Kidney (tissue), 14 donors: Measurements from ENCODE around the gene KLHL3. TPM values are rescaled to one million over a fixed set of nuclear protein-coding genes. Genes with fewer than 3 reads are reported as not detected.

Source experiments
- DNase-seq, 5 donors: peaks; one replicate each; pipeline ENCODE4 v3.0.0-alpha.2; 2013 to 2020
- FAIRE-seq: peaks from 2 replicates; lab custom pipeline; 2012; peaks lifted over from hg19 to GRCh38; lab: Jason Lieb, UNC
- H3K27ac ChIP-seq, 2 donors: one replicate each; pipeline ENCODE4 v1.7.0; 2013; ENCODE audit warnings: low read depth in 2 of 2, low read length in 2 of 2, inconsistent platforms in 1 of 2
- H3K27me3 ChIP-seq: one replicate; pipeline ENCODE4 v1.7.1; 2013; ENCODE audit warnings: low read length, inconsistent platforms; ENCODE audit not compliant: control insufficient read depth, insufficient read depth
- H3K36me3 ChIP-seq, 3 donors: one replicate each; pipeline versions ENCODE4 v1.7.0 to v1.7.1; 2013; ENCODE audit warnings: low read length in 3 of 3, control low read depth in 1 of 3, inconsistent platforms in 1 of 3; ENCODE audit not compliant: insufficient read depth in 3 of 3, control insufficient read depth in 2 of 3
- H3K4me1 ChIP-seq, 3 donors: one replicate each; pipeline versions ENCODE4 v1.7.0 to v1.7.1; 2013; ENCODE audit warnings: low read length in 3 of 3, inconsistent platforms in 1 of 3, low read depth in 1 of 3; ENCODE audit not compliant: control insufficient read depth in 2 of 3, insufficient read depth in 2 of 3
- H3K4me3 ChIP-seq, 3 donors: one replicate each; pipeline versions ENCODE4 v1.7.0 to v1.8.1; 2013; ENCODE audit warnings: low read length in 3 of 3, control low read depth in 1 of 3, inconsistent platforms in 1 of 3
- H3K9ac ChIP-seq, 3 donors: one replicate each; pipeline versions ENCODE4 v1.7.0 to v1.7.1; 2013; ENCODE audit warnings: low read length in 3 of 3, control low read depth in 1 of 3, inconsistent platforms in 1 of 3
- H3K9me3 ChIP-seq, 3 donors: one replicate each; pipeline versions ENCODE4 v1.7.0 to v1.7.1; 2013; ENCODE audit warnings: low read length in 3 of 3, control low read depth in 1 of 3, inconsistent platforms in 1 of 3; ENCODE audit not compliant: control insufficient read depth in 2 of 3, insufficient read depth in 1 of 3
- intact Hi-C: fragments of 100-400 bp; cut with DNase I; formaldehyde crosslinking; loops from one replicate; pipeline ENCODE4 v1.11.1; 2022
- polyA plus RNA-seq: library from polyadenylated mRNA; stranded (reverse); fragments of 350-450 nt; fragmentation: Illumina TruSeq; extraction: RNeasy Lipid Tissue Mini Kit (QIAGEN cat#74804); gene quantifications from one replicate; pipeline ENCODE4 v1.2.3, GENCODE V29; 2014; ENCODE audit warnings: low read depth, low replicate concordance; ENCODE audit not compliant: insufficient read depth
- total RNA-seq: library from RNA; stranded (reverse); fragmentation: NEBNext Ultra II Directional; extraction: Animal tissue kit (Norgen Biotek cat#: 25700); gene quantifications from one replicate; pipeline ENCODE4 v1.2.1, GENCODE V29; 2021
- TF ChIP-seq, protein P1 (sequence below): IDR thresholded peaks from 3 replicates; pipeline ENCODE4 v1.5.1; 2012; ENCODE audit warnings: mild to moderate bottlenecking, moderate library complexity, borderline replicate concordance; ENCODE audit not compliant: insufficient read depth; ENCODE audit errors: extremely low read depth
- donor health status: control.
- donor health status: control.
- donor health status: control.
- donor health status: control.
- donor health status: control.
- donor health status: DM: yes; HTN: yes; CAD: no.
- donor health status: Normal renal cell carcinoma (clear cell type).

Gene KLHL3
- total and polyA plus RNA-seq, 2 donors from 2014 or later, result 8.6 to 15.0 TPM

DNA sequence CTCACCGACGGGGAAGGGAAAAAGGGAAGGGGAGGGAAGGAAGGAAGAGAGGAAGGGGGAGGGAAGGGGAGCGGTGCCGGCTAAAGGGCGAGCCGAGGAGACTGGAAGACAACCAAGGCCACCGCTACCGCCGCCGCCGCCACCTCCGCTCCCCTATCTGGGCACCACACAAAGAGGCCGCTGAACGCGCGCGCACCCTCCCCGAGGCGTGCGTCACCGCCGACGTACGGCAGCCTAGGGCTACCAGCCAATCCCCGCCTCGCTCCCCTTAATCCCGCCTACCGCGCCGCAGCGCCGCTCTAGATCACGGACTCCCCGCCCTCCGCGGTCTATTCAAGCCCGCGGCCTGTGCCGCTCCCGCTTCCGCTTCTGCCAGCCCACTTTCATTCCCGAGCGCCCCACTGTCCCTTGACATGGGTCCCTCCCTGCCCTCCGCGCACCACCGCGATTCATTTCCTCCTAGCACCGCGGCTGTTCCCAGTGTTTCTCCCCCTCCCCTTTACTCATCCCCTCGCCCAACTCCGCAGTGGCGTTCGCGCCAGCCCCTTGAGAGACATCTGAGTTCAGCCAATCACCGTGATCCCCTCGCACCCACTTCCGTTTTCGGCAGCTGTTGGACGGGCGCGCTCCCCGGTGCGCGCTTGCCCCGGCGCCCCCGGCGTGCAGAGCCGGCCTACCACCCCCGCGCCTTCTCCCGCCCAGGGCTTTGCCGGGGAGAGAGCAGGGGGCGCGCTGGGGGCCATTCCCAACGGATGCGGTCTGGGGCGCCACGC, 18.5 kb upstream of the KLHL3 start, which contains the start of gene HNRNPA0:
Gene HNRNPA0, minus strand, starts transcription at position 176 of the 773 bp plus-strand sequence. CDS start 297 bp downstream, outside the sequence.
- Histone ChIP-seq H3K9me3 (no peaks in the 10 kb centered on the region), H3K27me3 (no peaks in the 10 kb centered on the region), H3K36me3 (no peaks in the 10 kb centered on the region), H3K9ac (peak within 1 kb of the TSS; percentile 93 to 100 (median 98)), H3K4me3 (peak within 1 kb of the TSS; percentile 96 to 97 (median 96)), H3K4me1 (peaks cover 0 to 6% (median 2%) of the 10 kb centered on the region in 3 donors), H3K27ac (peak within 1 kb of the TSS; percentile 100)
- peak; percentile 97 to 99 (median 99) for DNase-seq
- TF ChIP-seq, protein P1, sequence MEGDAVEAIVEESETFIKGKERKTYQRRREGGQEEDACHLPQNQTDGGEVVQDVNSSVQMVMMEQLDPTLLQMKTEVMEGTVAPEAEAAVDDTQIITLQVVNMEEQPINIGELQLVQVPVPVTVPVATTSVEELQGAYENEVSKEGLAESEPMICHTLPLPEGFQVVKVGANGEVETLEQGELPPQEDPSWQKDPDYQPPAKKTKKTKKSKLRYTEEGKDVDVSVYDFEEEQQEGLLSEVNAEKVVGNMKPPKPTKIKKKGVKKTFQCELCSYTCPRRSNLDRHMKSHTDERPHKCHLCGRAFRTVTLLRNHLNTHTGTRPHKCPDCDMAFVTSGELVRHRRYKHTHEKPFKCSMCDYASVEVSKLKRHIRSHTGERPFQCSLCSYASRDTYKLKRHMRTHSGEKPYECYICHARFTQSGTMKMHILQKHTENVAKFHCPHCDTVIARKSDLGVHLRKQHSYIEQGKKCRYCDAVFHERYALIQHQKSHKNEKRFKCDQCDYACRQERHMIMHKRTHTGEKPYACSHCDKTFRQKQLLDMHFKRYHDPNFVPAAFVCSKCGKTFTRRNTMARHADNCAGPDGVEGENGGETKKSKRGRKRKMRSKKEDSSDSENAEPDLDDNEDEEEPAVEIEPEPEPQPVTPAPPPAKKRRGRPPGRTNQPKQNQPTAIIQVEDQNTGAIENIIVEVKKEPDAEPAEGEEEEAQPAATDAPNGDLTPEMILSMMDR, result no peak
- FAIRE-seq, result no peak
- intact Hi-C loops, result no loop called here

DNA sequence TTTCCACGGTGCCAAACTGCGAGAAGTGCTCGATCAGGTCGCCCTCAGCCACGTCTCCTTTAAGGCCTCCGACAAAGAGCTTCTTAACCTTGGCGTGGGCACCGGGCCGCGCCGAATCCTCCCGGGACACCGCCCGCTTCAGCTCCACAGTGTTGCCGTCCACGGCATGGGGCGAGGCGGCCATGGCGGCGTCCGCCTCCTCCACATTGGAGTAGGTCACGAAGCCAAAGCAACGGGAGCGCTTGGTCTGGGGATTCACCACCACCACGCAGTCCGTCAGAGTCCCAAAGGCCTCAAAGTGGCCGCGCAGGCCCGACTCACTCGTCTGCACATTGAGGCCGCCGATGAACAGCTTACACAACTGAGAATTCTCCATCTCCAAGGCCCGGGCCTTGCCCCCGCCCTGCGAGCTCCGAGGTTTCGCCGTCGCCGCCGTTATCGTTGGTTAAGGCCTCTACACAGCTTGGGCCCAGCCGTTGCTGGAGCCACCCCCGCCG, 17.9 kb upstream of the KLHL3 start:
- no peaks in the 10 kb centered on the region for H3K9me3 ChIP-seq
- DNase-seq, result peak in 2 of 5 donors; percentile 80 to 89
- no peaks in the 10 kb centered on the region for H3K36me3 ChIP-seq
- H3K27ac ChIP-seq, result peak overlapping the region; percentile 100
- peak overlapping the region; percentile 96 to 97 (median 96) for H3K4me3 ChIP-seq
- peaks cover 0 to 6% (median 2%) of the 10 kb centered on the region in 3 donors for H3K4me1 ChIP-seq
- intact Hi-C loops, result no loop called here
- FAIRE-seq, result no peak
- TF ChIP-seq, protein P1, result no peak
- peak overlapping the region; percentile 93 to 100 (median 98) for H3K9ac ChIP-seq
- no peaks in the 10 kb centered on the region for H3K27me3 ChIP-seq

DNA sequence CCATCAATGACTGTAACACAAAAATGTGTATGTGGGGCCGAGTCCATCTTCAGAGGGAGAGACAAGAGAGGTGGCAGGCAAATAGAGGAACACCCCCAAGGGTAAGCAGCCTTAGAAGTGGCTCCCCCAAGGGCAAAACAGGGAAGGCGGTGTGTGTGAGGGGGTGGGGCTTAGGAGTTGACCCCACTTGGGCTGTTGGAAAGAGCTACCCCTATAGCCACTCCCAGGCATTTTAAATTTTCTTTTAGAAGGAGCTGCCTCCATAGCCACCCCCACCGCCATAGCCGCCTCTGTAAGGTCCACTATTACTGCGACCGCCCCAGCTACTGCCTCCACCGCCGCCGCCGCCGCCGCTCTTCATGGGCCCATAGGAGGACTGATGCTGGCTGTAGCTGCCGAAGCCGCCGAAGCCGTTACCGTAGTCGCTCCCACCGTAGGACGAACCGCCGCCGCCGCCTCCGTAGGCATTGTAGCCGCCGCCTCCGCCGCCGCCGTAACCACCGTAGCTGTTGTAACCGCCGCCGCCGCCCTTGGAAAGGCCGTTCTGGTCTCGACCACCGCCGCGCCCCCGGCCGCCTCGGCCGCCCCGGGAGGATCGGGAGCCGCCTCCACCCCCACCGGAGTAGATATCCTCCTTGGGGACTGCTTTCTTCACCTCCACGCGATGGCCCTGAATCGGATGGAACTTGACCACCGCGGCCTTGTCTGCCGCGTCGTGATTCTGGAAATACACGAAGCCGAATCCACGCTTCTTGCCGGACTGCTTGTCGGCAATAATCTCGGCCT, 17.2 kb upstream of the KLHL3 start:
- Histone ChIP-seq H3K36me3 (no peaks in the 10 kb centered on the region), H3K27me3 (no peaks in the 10 kb centered on the region), H3K4me3 (peak overlapping the region; percentile 96 to 97 (median 96)), H3K9me3 (no peaks in the 10 kb centered on the region), H3K27ac (peak overlapping the region; percentile 100), H3K4me1 (peaks cover 0 to 6% (median 2%) of the 10 kb centered on the region in 3 donors), H3K9ac (peak overlapping the region; percentile 93 to 100 (median 98))
- intact Hi-C loops, result no loop called here
- FAIRE-seq (no peak), DNase-seq (peak; percentile 16 to 88 (median 57))
- TF ChIP-seq, protein P1, result no peak
